ENCODE data around the gene LRRC17. TPM values are rescaled to one million over a fixed set of nuclear protein-coding genes. Genes with fewer than 3 reads are reported as not detected.

LRRC17 gene
- total and polyA plus RNA-seq, 2 experiments from 2014 or later, result 20.4 to 40.8 TPM

GRCh38 chr7:102935450-102936115 lies 22.8 kb downstream of the LRRC17 start:
- 47% methylated on average over 6 of the region's 6 CpGs for WGBS (ENCODE audit: low lambda C conversion rate, missing lambda C conversion rate)
- H4K20me1 ChIP-seq (ENCODE audit: insufficient read depth, poor library complexity, severe bottlenecking), result no peaks in the 10 kb centered on the region
- peaks cover 6% of the 10 kb centered on the region for H3K79me2 ChIP-seq
- no peak for TF ChIP-seq EZH2phosphoT487 (IDR thresholded peaks at IDR 0.05; ENCODE audit: low read depth, severe bottlenecking, unreplicated experiment)
- no peak for TF ChIP-seq CTCF (IDR thresholded peaks at IDR 0.05; ENCODE audit: poor library complexity)
- TF ChIP-seq EZH2 (IDR thresholded peaks at IDR 0.05; ENCODE audit: borderline replicate concordance), result no peak
- no peak overlapping the region for H3K4me3 ChIP-seq
- H3K9me2 ChIP-seq (replicated peaks; ENCODE audit: insufficient read depth), result no peaks in the 10 kb centered on the region
- H2AFZ ChIP-seq, result no peak overlapping the region
- H3K4me1 ChIP-seq (ENCODE audit: insufficient read depth), result peaks cover 45% of the 10 kb centered on the region
- H3K9me3 ChIP-seq (ENCODE audit: low read depth), result peaks cover 5% of the 10 kb centered on the region
- H3K27ac ChIP-seq, result peak overlapping the region; percentile 77
- no peaks in the 10 kb centered on the region for H3K36me3 ChIP-seq (replicated peaks; ENCODE audit: insufficient read depth, low read depth)
- H3K27me3 ChIP-seq, result no peaks in the 10 kb centered on the region
- peak overlapping the region; percentile 60 for H3K4me2 ChIP-seq
- no peak for DNase-seq (ENCODE audit: low spot score)

GRCh38 chr7:102938679-102939078 lies 25.9 kb downstream of the LRRC17 start:
- no peaks in the 10 kb centered on the region for H4K20me1 ChIP-seq (ENCODE audit: insufficient read depth, poor library complexity, severe bottlenecking)
- H3K79me2 ChIP-seq, result peaks cover 3% of the 10 kb centered on the region
- H3K9me2 ChIP-seq (replicated peaks; ENCODE audit: insufficient read depth), result no peaks in the 10 kb centered on the region
- H3K36me3 ChIP-seq (replicated peaks; ENCODE audit: insufficient read depth, low read depth), result no peaks in the 10 kb centered on the region
- WGBS (ENCODE audit: low lambda C conversion rate, missing lambda C conversion rate), result 61% methylated on average over 1 of the region's 1 CpG
- H2AFZ ChIP-seq, result no peak overlapping the region
- H3K27me3 ChIP-seq, result no peaks in the 10 kb centered on the region
- H3K4me1 ChIP-seq (ENCODE audit: insufficient read depth), result peaks cover 34% of the 10 kb centered on the region
- DNase-seq (ENCODE audit: low spot score), result no peak
- TF ChIP-seq CTCF (IDR thresholded peaks at IDR 0.05; ENCODE audit: poor library complexity), result no peak
- no peak for TF ChIP-seq EZH2phosphoT487 (IDR thresholded peaks at IDR 0.05; ENCODE audit: low read depth, severe bottlenecking, unreplicated experiment)
- no peak for TF ChIP-seq EZH2 (IDR thresholded peaks at IDR 0.05; ENCODE audit: borderline replicate concordance)
- H3K9me3 ChIP-seq (ENCODE audit: low read depth), result no peaks in the 10 kb centered on the region
- H3K4me3 ChIP-seq, result no peak overlapping the region
- H3K4me2 ChIP-seq, result no peak overlapping the region
- H3K27ac ChIP-seq, result no peak overlapping the region

GRCh38 chr7:102942181-102942866 lies 29.5 kb downstream of the LRRC17 start:
- Histone ChIP-seq H3K36me3 (replicated peaks; ENCODE audit: insufficient read depth, low read depth) (no peaks in the 10 kb centered on the region), H3K4me2 (no peak overlapping the region), H3K79me2 (peaks cover 3% of the 10 kb centered on the region), H3K27me3 (no peaks in the 10 kb centered on the region), H4K20me1 (ENCODE audit: insufficient read depth, poor library complexity, severe bottlenecking) (no peaks in the 10 kb centered on the region), H3K9me2 (replicated peaks; ENCODE audit: insufficient read depth) (no peaks in the 10 kb centered on the region), H3K4me3 (no peak overlapping the region), H3K9me3 (ENCODE audit: low read depth) (no peaks in the 10 kb centered on the region), H3K27ac (peak overlapping the region; percentile 7), H3K4me1 (ENCODE audit: insufficient read depth) (peaks cover 6% of the 10 kb centered on the region), H2AFZ (no peak overlapping the region)
- 59% methylated on average over 4 of the region's 4 CpGs for WGBS (ENCODE audit: low lambda C conversion rate, missing lambda C conversion rate)
- no peak for DNase-seq (ENCODE audit: low spot score)
- TF ChIP-seq CTCF (IDR thresholded peaks at IDR 0.05; ENCODE audit: poor library complexity) (no peak), EZH2phosphoT487 (IDR thresholded peaks at IDR 0.05; ENCODE audit: low read depth, severe bottlenecking, unreplicated experiment) (no peak), EZH2 (IDR thresholded peaks at IDR 0.05; ENCODE audit: borderline replicate concordance) (no peak)
